Adipocyte (in vitro differentiated cells): ENCODE measurements around the gene BACH2.
"Not testable (repeated sequence)": the region's sequence is repeated elsewhere in the genome, so short reads cannot be mapped to it uniquely, and the experiment has no call there.

Experiments
- DNase-seq: peaks from one replicate; pipeline ENCODE4 v3.0.0-alpha.2; 2015; ENCODE audit warnings: low read depth
- H3K27me3 ChIP-seq: replicated peaks from 2 replicates; pipeline ENCODE4 v1.7.0; 2013; ENCODE audit warnings: mild to moderate bottlenecking, low read length, moderate library complexity; ENCODE audit not compliant: control insufficient read depth, insufficient read depth
- H3K36me3 ChIP-seq: 2 replicates; pipeline ENCODE4 v1.7.0; 2013; ENCODE audit warnings: low read length, mild to moderate bottlenecking, moderate library complexity; ENCODE audit not compliant: control insufficient read depth, insufficient read depth, severe bottlenecking
- H3K4me1 ChIP-seq: 2 replicates; pipeline ENCODE4 v1.7.0; 2013; ENCODE audit warnings: mild to moderate bottlenecking, low read length, moderate library complexity; ENCODE audit not compliant: control insufficient read depth, insufficient read depth
- H3K4me3 ChIP-seq: 2 replicates; pipeline ENCODE4 v1.7.0; 2013; ENCODE audit warnings: mild to moderate bottlenecking, low read length, moderate library complexity
- H3K9ac ChIP-seq: 2 replicates; pipeline ENCODE4 v1.7.0; 2013; ENCODE audit warnings: mild to moderate bottlenecking, low read length, moderate library complexity
- H3K9me3 ChIP-seq: 2 replicates; pipeline ENCODE4 v1.7.0; 2013; ENCODE audit warnings: mild to moderate bottlenecking, low read length, moderate library complexity; ENCODE audit not compliant: control insufficient read depth

The BACH2 gene

GRCh38 chr6:90175627-90176538 lies 120.8 kb downstream of the BACH2 start:
- Histone ChIP-seq H3K27me3 (no peaks in the 10 kb centered on the region), H3K4me3 (no peak overlapping the region), H3K9ac (no peak overlapping the region), H3K9me3 (no peaks in the 10 kb centered on the region), H3K36me3 (no peaks in the 10 kb centered on the region), H3K4me1 (peaks cover 2% of the 10 kb centered on the region)
- DNase-seq: no peak

DNA sequence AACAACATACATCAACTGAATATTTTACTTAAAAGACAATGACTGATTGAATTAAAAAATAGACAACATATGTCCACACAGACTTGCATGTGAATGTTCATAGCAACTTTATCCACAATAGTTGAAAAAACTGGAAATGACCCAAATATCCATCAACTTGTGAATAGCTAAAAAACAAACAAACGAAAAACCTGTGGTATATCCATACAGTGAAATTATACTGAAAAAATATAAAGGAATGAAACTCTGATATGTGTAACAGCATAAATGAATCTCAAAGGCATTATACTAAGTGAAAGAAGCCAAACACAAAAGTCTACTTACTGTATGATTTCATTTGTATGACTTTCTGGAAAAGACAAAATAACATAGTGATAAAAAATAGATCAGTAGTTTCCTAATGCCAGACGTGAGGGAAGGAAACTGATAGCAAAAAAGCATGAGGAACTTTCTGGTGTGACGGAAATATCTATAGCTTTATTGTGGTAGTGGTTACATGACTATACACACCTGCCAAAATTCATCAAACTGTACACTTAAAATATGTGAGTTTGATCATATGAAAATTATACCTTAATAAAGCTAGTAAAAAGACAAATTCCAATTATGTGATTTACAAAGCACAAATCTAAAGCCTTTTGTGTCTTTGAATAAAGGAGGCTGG lies 123.2 kb downstream of the BACH2 start:
- Histone ChIP-seq H3K4me1 (peaks cover 6% of the 10 kb centered on the region), H3K27me3 (no peaks in the 10 kb centered on the region), H3K9me3 (no peaks in the 10 kb centered on the region), H3K9ac (no peak overlapping the region), H3K4me3 (no peak overlapping the region), H3K36me3 (no peaks in the 10 kb centered on the region)
- no peak for DNase-seq

DNA sequence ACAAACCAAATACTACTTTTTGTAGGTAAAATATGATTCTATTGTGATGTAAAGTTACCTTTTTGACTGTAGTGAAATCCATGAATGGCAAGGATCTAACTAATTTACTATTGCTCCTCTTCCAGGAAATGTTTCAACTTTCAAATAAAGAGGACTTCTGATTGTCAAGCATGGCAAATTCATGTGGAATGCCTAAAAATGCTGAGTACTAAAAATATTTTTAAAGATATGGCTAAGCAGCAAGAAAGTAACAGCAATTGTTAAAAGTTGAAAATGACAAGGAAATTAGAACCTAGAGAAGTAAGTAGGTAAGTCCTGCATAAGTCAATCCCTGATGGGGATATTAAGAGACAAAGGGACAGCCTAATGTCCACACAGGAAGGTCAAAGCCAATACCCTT lies 126.0 kb downstream of the BACH2 start:
- DNase-seq: no peak
- Histone ChIP-seq H3K36me3 (no peaks in the 10 kb centered on the region), H3K4me3 (no peak overlapping the region), H3K9ac (no peak overlapping the region), H3K27me3 (no peaks in the 10 kb centered on the region), H3K4me1 (peaks cover 4% of the 10 kb centered on the region), H3K9me3 (no peaks in the 10 kb centered on the region)

- Histone ChIP-seq H3K9ac (no peak overlapping the region), H3K27me3 (no peaks in the 10 kb centered on the region), H3K9me3 (no peaks in the 10 kb centered on the region), H3K4me1 (peaks cover 4% of the 10 kb centered on the region), H3K4me3 (no peak overlapping the region), H3K36me3 (no peaks in the 10 kb centered on the region)
- DNase-seq: no peak
Observed at GRCh38 chr6:90169374-90169773, 127.3 kb downstream of the BACH2 start.

- Histone ChIP-seq H3K4me1 (peaks cover 4% of the 10 kb centered on the region), H3K36me3 (no peaks in the 10 kb centered on the region), H3K9me3 (no peaks in the 10 kb centered on the region), H3K27me3 (no peaks in the 10 kb centered on the region), H3K4me3 (no peak overlapping the region), H3K9ac (no peak overlapping the region)
- peak; percentile 1 for DNase-seq
Observed at GRCh38 chr6:90168693-90169131, 127.9 kb downstream of the BACH2 start.

GRCh38 chr6:90167514-90168379 lies 128.9 kb downstream of the BACH2 start:
- H3K4me1 ChIP-seq: peaks cover 4% of the 10 kb centered on the region
- no peak for DNase-seq
- no peak overlapping the region for H3K4me3 ChIP-seq
- no peaks in the 10 kb centered on the region for H3K36me3 ChIP-seq
- H3K9ac ChIP-seq: no peak overlapping the region
- H3K9me3 ChIP-seq: no peaks in the 10 kb centered on the region
- no peaks in the 10 kb centered on the region for H3K27me3 ChIP-seq

GRCh38 chr6:90166155-90166924 lies 130.3 kb downstream of the BACH2 start:
- not testable (repeated sequence) for H3K9ac ChIP-seq, H3K27me3 ChIP-seq, H3K4me3 ChIP-seq, H3K9me3 ChIP-seq, H3K4me1 ChIP-seq, DNase-seq, H3K36me3 ChIP-seq

GRCh38 chr6:90162648-90163387 lies 133.8 kb downstream of the BACH2 start:
- no peak overlapping the region for H3K9ac ChIP-seq
- H3K4me3 ChIP-seq: no peak overlapping the region
- H3K36me3 ChIP-seq: no peaks in the 10 kb centered on the region
- no peaks in the 10 kb centered on the region for H3K4me1 ChIP-seq
- DNase-seq: no peak
- H3K9me3 ChIP-seq: no peaks in the 10 kb centered on the region
- no peaks in the 10 kb centered on the region for H3K27me3 ChIP-seq

DNA sequence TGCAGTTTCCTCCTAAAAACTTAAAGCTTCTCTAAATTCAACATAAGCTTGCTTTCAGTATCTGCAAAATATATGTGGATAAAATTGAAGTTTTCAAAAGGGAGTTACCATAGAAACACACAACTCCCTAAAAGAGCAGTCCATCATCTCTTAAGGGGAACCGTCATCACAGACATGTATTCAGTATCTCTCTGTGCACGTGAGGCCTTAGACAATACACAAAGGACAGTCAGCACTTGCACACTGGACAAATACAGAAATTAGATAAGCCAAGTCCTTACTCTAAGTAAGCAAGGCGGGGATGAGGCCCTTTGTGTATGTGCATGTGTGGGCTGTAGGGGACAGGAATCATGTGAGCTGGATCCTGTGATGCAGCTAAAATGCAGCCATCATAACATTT lies 136.6 kb downstream of the BACH2 start:
- DNase-seq: no peak
- Histone ChIP-seq H3K36me3 (no peaks in the 10 kb centered on the region), H3K9me3 (no peaks in the 10 kb centered on the region), H3K9ac (no peak overlapping the region), H3K4me3 (no peak overlapping the region), H3K27me3 (no peaks in the 10 kb centered on the region), H3K4me1 (no peaks in the 10 kb centered on the region)

DNA sequence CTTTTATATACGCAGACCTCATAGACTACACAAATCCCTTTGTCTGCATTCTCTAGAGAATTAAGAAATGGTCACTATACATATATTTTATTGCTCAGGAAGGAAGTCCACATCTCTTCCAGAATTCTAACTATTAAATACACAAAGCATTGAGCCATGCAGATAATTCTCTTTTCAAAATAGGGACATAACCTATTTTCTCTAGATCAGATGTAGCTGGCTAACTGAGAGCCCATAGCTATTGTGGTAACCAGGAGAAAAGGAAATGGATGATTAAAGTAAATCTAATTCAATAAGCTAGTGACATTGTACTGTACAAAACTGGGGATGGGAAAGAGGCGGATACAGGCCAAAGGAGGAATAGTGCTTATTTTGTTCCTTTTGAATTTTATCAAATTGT lies 137.2 kb downstream of the BACH2 start:
- no peak for DNase-seq
- H3K9me3 ChIP-seq: no peaks in the 10 kb centered on the region
- H3K9ac ChIP-seq: no peak overlapping the region
- no peaks in the 10 kb centered on the region for H3K36me3 ChIP-seq
- H3K4me3 ChIP-seq: no peak overlapping the region
- H3K27me3 ChIP-seq: no peaks in the 10 kb centered on the region
- H3K4me1 ChIP-seq: no peaks in the 10 kb centered on the region
